Activated T-helper 1 cell treated with anti-CD3 and anti-CD28 coated beads, Interleukin-12 subunit alpha, Interleukin-12 subunit beta, Interleukin-2, Interleukin-4 antibody, amounts not matched to agents 30 ng/mL and 10 ng/mL and 1 ng/mL, durations not matched to agents 14 hours and 24 hours and 36 hours (primary cell): Measurements from ENCODE around the gene DIPK2A. TPM values are rescaled to one million over a fixed set of nuclear protein-coding genes. Genes with fewer than 3 reads are reported as not detected.

Experiments
- DNase-seq: peaks from one replicate; pipeline ENCODE4 v3.0.0; 2021; ENCODE audit warnings: low spot score
- H3K27ac Mint-ChIP-seq: one replicate; pipeline ENCODE4 v1.8.0; 2021; ENCODE audit warnings: mild to moderate bottlenecking, mixed read lengths
- H3K27me3 Mint-ChIP-seq: one replicate; pipeline ENCODE4 v1.8.0; 2022; ENCODE audit warnings: mild to moderate bottlenecking, moderate library complexity, mixed read lengths; ENCODE audit not compliant: insufficient read depth
- H3K36me3 Mint-ChIP-seq: one replicate; pipeline ENCODE4 v1.8.0; 2021; ENCODE audit warnings: low read depth, mixed read lengths
- H3K4me1 Mint-ChIP-seq: one replicate; pipeline ENCODE4 v1.8.0; 2021; ENCODE audit warnings: low read depth, mixed read lengths
- H3K4me3 Mint-ChIP-seq: one replicate; pipeline ENCODE4 v1.8.0; 2021; ENCODE audit warnings: mild to moderate bottlenecking, moderate library complexity, mixed read lengths
- H3K9me3 Mint-ChIP-seq: one replicate; pipeline ENCODE4 v1.8.0; 2021; ENCODE audit warnings: mixed read lengths
- intact Hi-C: fragments of 100-400 bp; cut with micrococcal nuclease; formaldehyde crosslinking; loops from one replicate; pipeline ENCODE4 v1.15.1; 2024
- total RNA-seq: library from RNA; stranded (reverse); gene quantifications from 2 replicates; pipeline ENCODE4 v1.2.3, GENCODE V29; 2022

Gene DIPK2A
- total RNA-seq, 1 donor from 2014 or later: 16.9 TPM

DNA sequence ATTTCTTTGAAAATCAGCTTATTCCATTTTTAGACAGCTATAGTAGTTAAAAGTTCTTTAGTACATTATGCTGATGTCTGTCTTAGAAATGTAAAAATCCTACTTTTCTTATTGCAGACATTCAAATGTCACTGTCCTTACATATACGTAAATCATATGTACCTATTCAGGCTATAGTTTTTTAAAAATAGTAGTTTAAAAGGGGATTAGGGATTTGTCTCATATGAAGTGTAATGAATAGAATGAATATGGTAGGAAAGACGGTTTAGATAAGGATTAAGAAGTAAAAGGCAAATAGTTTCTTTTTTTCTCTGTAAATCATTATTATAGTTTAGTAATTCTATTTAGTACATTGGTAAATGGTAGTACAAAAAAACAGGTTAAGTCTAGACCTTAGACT, 7.4 kb downstream of the DIPK2A start:
- Mint-ChIP-seq H3K36me3 (peaks cover 20% of the 10 kb centered on the region), H3K27ac (no peak overlapping the region), H3K4me1 (peaks cover 35% of the 10 kb centered on the region), H3K27me3 (no peaks in the 10 kb centered on the region), H3K4me3 (no peak overlapping the region), H3K9me3 (peaks cover 14% of the 10 kb centered on the region)
- no peak for DNase-seq
- intact Hi-C loops: no loop called here

DNA sequence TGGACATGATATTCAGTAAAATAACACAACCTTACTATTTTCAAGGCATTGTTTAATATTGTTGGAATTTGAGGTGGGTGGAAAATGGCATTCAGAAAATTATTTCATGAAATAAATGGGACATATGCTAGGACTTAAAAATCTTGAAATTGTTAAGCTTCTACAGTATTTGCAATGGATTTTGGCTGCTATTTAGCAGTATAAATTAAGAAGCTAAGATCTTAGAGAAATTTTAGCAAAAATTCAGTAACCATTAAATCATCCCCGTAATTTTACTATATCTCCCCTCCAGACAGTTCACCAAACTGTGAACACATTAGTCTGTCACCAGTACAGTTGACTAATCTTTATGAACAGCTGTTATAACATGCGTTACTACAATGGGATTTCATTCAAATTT, 8.2 kb downstream of the DIPK2A start:
- Mint-ChIP-seq H3K4me1 (peaks cover 27% of the 10 kb centered on the region), H3K9me3 (peaks cover 14% of the 10 kb centered on the region), H3K27ac (no peak overlapping the region), H3K27me3 (no peaks in the 10 kb centered on the region), H3K4me3 (no peak overlapping the region), H3K36me3 (peaks cover 20% of the 10 kb centered on the region)
- intact Hi-C loops: no loop called here
- DNase-seq: no peak

GRCh38 chr3:143988306-143988705, 16.7 kb downstream of the DIPK2A start:
- H3K36me3 Mint-ChIP-seq: peaks cover 25% of the 10 kb centered on the region
- H3K27me3 Mint-ChIP-seq: no peaks in the 10 kb centered on the region
- intact Hi-C loops: no loop called here
- H3K4me1 Mint-ChIP-seq: no peaks in the 10 kb centered on the region
- H3K4me3 Mint-ChIP-seq: no peak overlapping the region
- H3K27ac Mint-ChIP-seq: no peak overlapping the region
- peaks cover under 1% of the 10 kb centered on the region for H3K9me3 Mint-ChIP-seq
- DNase-seq: no peak

- no peak overlapping the region for H3K4me3 Mint-ChIP-seq
- H3K9me3 Mint-ChIP-seq: no peaks in the 10 kb centered on the region
- no peaks in the 10 kb centered on the region for H3K4me1 Mint-ChIP-seq
- no peak for DNase-seq
- intact Hi-C loops: no loop called here
- no peak overlapping the region for H3K27ac Mint-ChIP-seq
- H3K27me3 Mint-ChIP-seq: no peaks in the 10 kb centered on the region
- peaks cover 28% of the 10 kb centered on the region for H3K36me3 Mint-ChIP-seq
Measured at GRCh38 chr3:143989461-143989860, 17.8 kb downstream of the DIPK2A start.

GRCh38 chr3:143991713-143992112, 20.1 kb downstream of the DIPK2A start:
- Mint-ChIP-seq H3K27me3 (no peaks in the 10 kb centered on the region), H3K4me3 (no peak overlapping the region), H3K4me1 (no peaks in the 10 kb centered on the region), H3K9me3 (no peaks in the 10 kb centered on the region), H3K36me3 (peaks cover 29% of the 10 kb centered on the region), H3K27ac (no peak overlapping the region)
- intact Hi-C loops: loop anchor here (2.0 kb wide), 1 partner anchor 17 kb away; no protein-coding TSS in a partner anchor
- DNase-seq: no peak

DNA sequence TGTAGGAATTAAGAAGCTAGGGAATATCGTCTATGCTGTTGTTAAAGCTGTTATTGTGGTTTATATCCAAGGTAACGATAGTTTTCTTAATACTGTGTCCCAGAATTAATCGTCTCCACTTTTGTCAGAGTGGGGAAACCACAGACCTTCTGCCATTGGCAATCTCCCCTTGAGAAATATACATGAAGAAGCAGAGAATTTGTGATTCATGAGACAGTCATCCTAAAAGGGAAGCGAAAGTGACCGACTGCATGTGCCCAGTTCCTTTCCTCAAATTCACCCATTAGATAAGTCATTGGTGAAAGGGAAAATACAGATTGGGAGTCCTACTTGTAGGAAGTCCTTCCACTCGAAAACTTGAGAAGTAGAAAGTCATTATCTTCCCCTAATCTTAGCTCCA, 26.6 kb downstream of the DIPK2A start:
- DNase-seq: no peak
- intact Hi-C loops: no loop called here
- Mint-ChIP-seq H3K4me1 (no peaks in the 10 kb centered on the region), H3K27ac (no peak overlapping the region), H3K36me3 (peaks cover 8% of the 10 kb centered on the region), H3K4me3 (no peak overlapping the region), H3K9me3 (no peaks in the 10 kb centered on the region), H3K27me3 (peaks cover 1% of the 10 kb centered on the region)

DNA sequence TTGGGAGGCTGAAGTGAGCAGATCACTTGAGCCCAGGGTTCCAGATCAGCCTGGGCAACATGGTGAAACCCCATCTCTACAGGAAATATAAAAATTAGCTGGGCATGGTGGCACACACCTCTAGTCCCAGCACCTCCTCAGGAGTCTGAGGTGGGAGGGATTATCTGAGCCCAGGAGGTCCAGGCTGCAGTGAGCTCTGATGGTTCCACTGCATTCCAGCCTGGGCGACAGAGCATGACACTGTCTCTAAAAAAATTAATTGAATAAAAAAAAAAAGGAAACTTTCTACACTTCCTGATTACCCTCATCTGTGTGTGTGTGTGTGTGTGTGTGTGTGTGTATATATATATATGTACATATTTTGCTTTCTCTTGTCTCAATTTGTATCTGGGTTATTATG, 31.4 kb downstream of the DIPK2A start:
- DNase-seq: no peak
- Mint-ChIP-seq H3K4me3 (no peak overlapping the region), H3K36me3 (no peaks in the 10 kb centered on the region), H3K27ac (no peak overlapping the region), H3K4me1 (no peaks in the 10 kb centered on the region), H3K27me3 (peaks cover 1% of the 10 kb centered on the region), H3K9me3 (no peaks in the 10 kb centered on the region)
- intact Hi-C loops: no loop called here

DNA sequence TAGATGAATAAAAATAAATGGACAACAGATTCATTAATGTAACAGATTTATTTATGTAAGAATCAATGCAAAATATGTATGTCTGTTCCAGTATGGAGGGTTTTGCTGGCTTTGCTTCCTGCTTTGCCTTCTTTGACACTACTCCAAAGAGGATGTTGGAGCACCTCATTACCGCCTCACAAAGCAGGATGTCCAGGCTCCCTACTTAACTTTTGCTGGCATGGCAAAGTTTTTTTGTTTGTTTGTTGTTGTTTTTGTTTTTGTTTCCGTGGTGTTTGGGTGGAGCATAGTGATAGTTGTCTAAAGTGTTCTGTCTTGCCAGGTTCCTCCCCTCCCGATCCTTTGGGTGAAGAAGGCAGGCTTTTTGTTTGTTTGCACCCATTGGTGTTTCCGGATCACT, 38.7 kb downstream of the DIPK2A start:
- intact Hi-C loops: no loop called here
- Mint-ChIP-seq H3K27me3 (peaks cover 4% of the 10 kb centered on the region), H3K36me3 (no peaks in the 10 kb centered on the region), H3K27ac (no peak overlapping the region), H3K4me1 (no peaks in the 10 kb centered on the region), H3K4me3 (no peak overlapping the region), H3K9me3 (no peaks in the 10 kb centered on the region)
- no peak for DNase-seq

GRCh38 chr3:144011251-144011799, 39.7 kb downstream of the DIPK2A start:
- intact Hi-C loops: no loop called here
- DNase-seq: no peak
- H3K36me3 Mint-ChIP-seq: no peaks in the 10 kb centered on the region
- no peak overlapping the region for H3K4me3 Mint-ChIP-seq
- no peaks in the 10 kb centered on the region for H3K4me1 Mint-ChIP-seq
- H3K9me3 Mint-ChIP-seq: no peaks in the 10 kb centered on the region
- no peak overlapping the region for H3K27ac Mint-ChIP-seq
- peaks cover 4% of the 10 kb centered on the region for H3K27me3 Mint-ChIP-seq

DNA sequence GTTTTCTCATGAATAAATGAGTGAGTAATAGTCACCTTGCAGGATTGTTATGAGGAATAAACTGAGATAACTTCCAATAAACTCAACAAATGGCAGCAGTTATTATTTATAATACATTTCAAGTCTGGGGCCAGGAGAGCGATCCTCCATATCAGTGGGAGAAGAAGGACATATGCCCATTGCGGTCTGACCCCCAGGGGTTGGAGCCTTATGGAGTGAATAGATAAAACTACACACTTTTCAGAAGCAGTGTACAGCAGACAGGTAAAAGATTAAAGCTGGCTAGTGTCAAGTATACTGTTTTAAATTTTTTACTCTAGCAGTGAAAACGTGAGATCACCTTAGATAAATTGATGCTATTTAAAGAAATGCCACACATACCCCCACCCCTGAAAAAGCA, 43.5 kb downstream of the DIPK2A start:
- peaks cover 4% of the 10 kb centered on the region for H3K27me3 Mint-ChIP-seq
- no peaks in the 10 kb centered on the region for H3K4me1 Mint-ChIP-seq
- H3K9me3 Mint-ChIP-seq: no peaks in the 10 kb centered on the region
- no peaks in the 10 kb centered on the region for H3K36me3 Mint-ChIP-seq
- intact Hi-C loops: no loop called here
- no peak overlapping the region for H3K27ac Mint-ChIP-seq
- no peak for DNase-seq
- no peak overlapping the region for H3K4me3 Mint-ChIP-seq

DNA sequence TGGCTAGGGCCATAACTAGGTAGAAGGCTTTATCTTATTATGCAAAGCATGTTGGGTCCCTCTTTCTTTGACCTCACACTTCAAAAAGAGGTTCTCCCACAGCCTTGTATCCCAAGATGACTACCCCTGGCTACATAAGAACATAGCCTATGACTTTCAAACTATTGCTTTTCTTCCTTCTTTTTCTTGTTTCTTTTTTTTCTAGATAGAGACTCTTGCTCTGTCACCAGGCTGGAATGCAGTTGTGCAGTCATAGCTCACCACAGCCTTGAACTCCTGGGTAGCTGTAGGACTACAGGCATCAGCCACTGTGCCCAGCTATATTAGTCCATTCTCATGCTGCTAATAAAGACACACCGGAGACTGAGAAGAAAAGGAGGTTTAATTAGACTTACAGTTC, 47.2 kb downstream of the DIPK2A start:
- Mint-ChIP-seq H3K9me3 (no peaks in the 10 kb centered on the region), H3K36me3 (no peaks in the 10 kb centered on the region), H3K27me3 (peaks cover 3% of the 10 kb centered on the region), H3K27ac (no peak overlapping the region), H3K4me1 (no peaks in the 10 kb centered on the region), H3K4me3 (no peak overlapping the region)
- no peak for DNase-seq
- intact Hi-C loops: no loop called here

Other genes starting within 250 kb of the DIPK2A start
- 0.64 and 0.88 TPM in 2 replicates for gene SLC9A9, start 123.4 kb upstream of the DIPK2A start, total RNA-seq